ENCODE measurements around the gene THAP11.

The THAP11 gene

DNA sequence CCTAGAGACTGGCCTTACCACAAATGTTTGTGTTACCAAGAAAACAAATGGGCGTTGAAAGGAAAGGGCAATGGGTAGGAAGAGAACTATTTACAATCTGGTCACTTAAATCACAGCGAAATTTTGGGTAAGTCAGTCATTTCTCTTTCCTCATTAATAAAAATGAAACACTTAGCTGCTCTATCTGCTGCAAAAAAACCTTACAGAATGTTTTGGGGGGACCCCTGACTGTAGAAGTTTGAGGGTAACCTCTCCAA lies 3.9 kb downstream of the THAP11 start:
- intact Hi-C loops (cut with DNase I; ENCODE audit: low total_unique reads), result no loop called here
- H3K4me1 ChIP-seq, result peaks cover 15 to 69% (median 51%) of the 10 kb centered on the region in 4 donors
- no peaks in the 10 kb centered on the region for H3K36me3 ChIP-seq
- H3K4me3 ChIP-seq, result peak overlapping the region; percentile 73 to 80
- DNase-seq, result no peak
- no peaks in the 10 kb centered on the region for H3K9me3 ChIP-seq
- H3K27me3 ChIP-seq, result no peaks in the 10 kb centered on the region
- TF ChIP-seq, protein P1, sequence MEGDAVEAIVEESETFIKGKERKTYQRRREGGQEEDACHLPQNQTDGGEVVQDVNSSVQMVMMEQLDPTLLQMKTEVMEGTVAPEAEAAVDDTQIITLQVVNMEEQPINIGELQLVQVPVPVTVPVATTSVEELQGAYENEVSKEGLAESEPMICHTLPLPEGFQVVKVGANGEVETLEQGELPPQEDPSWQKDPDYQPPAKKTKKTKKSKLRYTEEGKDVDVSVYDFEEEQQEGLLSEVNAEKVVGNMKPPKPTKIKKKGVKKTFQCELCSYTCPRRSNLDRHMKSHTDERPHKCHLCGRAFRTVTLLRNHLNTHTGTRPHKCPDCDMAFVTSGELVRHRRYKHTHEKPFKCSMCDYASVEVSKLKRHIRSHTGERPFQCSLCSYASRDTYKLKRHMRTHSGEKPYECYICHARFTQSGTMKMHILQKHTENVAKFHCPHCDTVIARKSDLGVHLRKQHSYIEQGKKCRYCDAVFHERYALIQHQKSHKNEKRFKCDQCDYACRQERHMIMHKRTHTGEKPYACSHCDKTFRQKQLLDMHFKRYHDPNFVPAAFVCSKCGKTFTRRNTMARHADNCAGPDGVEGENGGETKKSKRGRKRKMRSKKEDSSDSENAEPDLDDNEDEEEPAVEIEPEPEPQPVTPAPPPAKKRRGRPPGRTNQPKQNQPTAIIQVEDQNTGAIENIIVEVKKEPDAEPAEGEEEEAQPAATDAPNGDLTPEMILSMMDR (IDR thresholded peaks at IDR 0.05), result no peak
- peak overlapping the region; percentile 97 to 99 for H3K27ac ChIP-seq

DNA sequence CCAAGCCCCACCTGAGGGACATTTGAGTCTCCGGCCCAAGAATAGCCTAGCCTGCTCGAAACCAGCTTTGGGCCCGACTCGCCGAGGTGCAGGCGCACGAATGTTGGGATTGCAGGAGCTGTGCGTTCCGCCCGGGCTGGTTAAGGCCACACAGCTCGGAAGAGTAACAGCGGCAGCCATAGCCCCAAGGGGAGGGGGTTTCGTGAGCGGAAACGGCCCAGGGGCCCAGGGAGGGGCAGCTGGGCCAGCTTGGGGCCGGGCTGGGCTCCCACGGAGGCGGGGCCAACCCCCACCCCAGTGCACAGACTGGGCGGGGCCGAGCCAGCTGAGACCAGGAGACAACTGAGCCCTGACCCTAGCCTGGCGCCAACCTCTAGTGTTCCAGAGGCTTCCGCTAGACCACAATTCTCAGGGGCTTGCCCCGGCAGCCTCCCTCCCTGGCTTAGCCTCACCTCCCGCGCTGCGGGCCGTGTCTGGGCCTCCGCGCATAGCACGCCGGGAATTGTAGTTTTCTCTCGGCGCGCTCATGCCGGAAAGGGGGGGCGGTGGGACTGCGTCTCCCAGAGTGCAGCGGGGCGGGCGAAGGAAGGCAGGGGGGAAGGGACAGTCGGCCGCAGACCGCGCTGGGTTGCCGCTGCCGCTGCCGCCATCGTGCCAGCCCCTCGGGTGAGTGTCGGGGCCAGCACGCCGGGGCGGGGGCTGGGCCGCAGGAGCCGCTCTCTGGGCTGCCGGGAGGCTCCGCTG lies 4.4 kb downstream of the THAP11 start, which contains the start of gene NUTF2:
Gene NUTF2, plus strand, starts transcription at position 614 of the 744 bp plus-strand sequence. CDS start 18,198 bp downstream, outside the sequence.
- H3K36me3 ChIP-seq, result no peaks in the 10 kb centered on the region
- intact Hi-C loops (cut with DNase I; ENCODE audit: low total_unique reads), result no loop called here
- peak within 1 kb of the TSS; percentile 97 to 99 for H3K27ac ChIP-seq
- TF ChIP-seq, protein P1 (IDR thresholded peaks at IDR 0.05), result peak in 1 of 2 experiments; percentile 5
- peaks cover 11 to 68% (median 49%) of the 10 kb centered on the region in 4 donors for H3K4me1 ChIP-seq
- peak; percentile 96 to 97 for DNase-seq
- H3K27me3 ChIP-seq, result no peaks in the 10 kb centered on the region
- H3K9me3 ChIP-seq, result no peaks in the 10 kb centered on the region
- peak within 1 kb of the TSS; percentile 73 to 80 for H3K4me3 ChIP-seq

GRCh38 chr16:67847064-67847861 lies 5.1 kb downstream of the THAP11 start, which contains the start of gene CENPT:
CENPT (minus strand) TSS chr16:67847693; CDS start chr16:67833859, 13,834 bp downstream.
- H3K4me1 ChIP-seq, result peaks cover 7 to 66% (median 48%) of the 10 kb centered on the region in 4 donors
- DNase-seq, result peak in 1 of 2 donors; percentile 70
- no peaks in the 10 kb centered on the region for H3K9me3 ChIP-seq
- H3K36me3 ChIP-seq, result no peaks in the 10 kb centered on the region
- TF ChIP-seq, protein P1 (IDR thresholded peaks at IDR 0.05), result no peak
- intact Hi-C loops (cut with DNase I; ENCODE audit: low total_unique reads), result no loop called here
- peak within 1 kb of the TSS; percentile 97 to 99 for H3K27ac ChIP-seq
- peak within 1 kb of the TSS; percentile 73 to 80 for H3K4me3 ChIP-seq
- no peaks in the 10 kb centered on the region for H3K27me3 ChIP-seq

DNA sequence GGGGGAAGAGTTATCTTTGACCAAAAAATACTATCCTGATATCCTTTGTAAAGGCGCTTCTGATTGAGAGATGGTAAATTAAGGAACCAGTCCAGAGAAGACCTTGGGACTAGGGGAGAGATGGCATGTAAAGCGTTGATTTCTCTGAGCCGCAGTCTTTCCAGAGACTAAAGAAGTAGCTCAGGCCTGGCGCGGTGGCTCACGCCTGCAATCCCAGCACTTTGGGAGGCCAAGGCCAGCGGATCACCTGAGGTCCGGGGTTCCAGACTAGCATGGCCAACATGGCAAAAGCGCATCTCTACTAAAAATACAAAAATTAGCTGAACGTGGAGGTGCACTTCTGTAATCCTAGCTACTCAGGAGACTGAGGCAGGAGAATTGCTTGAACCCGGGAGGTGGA lies 6.0 kb downstream of the THAP11 start:
- no peaks in the 10 kb centered on the region for H3K27me3 ChIP-seq
- peak overlapping the region; percentile 97 to 99 for H3K27ac ChIP-seq
- H3K9me3 ChIP-seq, result no peaks in the 10 kb centered on the region
- H3K4me3 ChIP-seq, result peak overlapping the region; percentile 73 to 80
- TF ChIP-seq, protein P1 (IDR thresholded peaks at IDR 0.05), result no peak
- no peaks in the 10 kb centered on the region for H3K36me3 ChIP-seq
- peaks cover 7 to 64% (median 47%) of the 10 kb centered on the region in 4 donors for H3K4me1 ChIP-seq
- DNase-seq, result no peak
- intact Hi-C loops (cut with DNase I; ENCODE audit: low total_unique reads), result no loop called here

DNA sequence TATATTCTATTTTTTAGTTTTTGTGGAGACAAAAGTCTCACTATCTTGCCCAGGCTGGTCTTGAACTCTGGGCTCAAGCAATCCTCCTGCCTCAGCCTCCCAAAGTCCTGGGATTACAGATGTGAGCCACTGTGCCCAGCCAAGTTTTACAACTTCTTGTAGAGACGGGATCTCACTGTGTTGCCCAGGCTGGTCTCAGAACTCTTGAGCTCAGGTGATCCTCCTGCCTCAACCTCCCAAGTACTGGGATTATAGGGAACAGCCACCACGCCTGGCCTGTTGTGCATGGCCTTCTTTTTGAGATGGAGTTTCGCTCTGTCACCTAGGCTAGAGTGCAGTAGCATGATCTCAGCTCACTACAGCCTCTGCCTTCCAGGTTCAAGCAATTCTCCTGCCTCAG lies 11.6 kb downstream of the THAP11 start:
- Histone ChIP-seq H3K4me1 (peaks cover 0 to 58% (median 37%) of the 10 kb centered on the region in 4 donors), H3K4me3 (no peak overlapping the region), H3K9me3 (no peaks in the 10 kb centered on the region), H3K27me3 (no peaks in the 10 kb centered on the region), H3K27ac (no peak overlapping the region), H3K36me3 (no peaks in the 10 kb centered on the region)
- intact Hi-C loops (cut with DNase I; ENCODE audit: low total_unique reads), result no loop called here
- no peak for DNase-seq
- TF ChIP-seq, protein P1 (IDR thresholded peaks at IDR 0.05), result no peak
